ENCODE results near the gene CDC16.

DNA sequence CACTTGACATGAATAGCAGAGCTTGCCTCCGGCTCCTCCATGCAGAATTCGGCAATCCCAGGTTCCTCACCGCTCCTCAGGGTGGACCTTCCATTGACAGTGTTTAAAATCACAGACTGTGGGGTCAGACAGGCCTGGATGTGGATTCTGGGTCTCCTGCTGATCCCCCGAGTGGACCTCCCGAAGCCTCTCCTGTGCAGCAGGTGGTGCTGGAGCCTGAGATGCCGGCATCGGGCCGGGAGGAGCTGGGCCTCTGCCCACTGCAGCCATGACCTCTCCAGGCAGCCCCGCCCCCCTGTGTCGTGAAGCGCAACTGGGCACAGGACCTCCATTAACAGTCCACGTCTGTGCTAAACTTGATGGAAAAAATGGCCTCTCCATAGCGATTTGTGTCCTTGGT lies 10.5 kb upstream of the CDC16 start:
- TF ChIP-seq, protein P1, sequence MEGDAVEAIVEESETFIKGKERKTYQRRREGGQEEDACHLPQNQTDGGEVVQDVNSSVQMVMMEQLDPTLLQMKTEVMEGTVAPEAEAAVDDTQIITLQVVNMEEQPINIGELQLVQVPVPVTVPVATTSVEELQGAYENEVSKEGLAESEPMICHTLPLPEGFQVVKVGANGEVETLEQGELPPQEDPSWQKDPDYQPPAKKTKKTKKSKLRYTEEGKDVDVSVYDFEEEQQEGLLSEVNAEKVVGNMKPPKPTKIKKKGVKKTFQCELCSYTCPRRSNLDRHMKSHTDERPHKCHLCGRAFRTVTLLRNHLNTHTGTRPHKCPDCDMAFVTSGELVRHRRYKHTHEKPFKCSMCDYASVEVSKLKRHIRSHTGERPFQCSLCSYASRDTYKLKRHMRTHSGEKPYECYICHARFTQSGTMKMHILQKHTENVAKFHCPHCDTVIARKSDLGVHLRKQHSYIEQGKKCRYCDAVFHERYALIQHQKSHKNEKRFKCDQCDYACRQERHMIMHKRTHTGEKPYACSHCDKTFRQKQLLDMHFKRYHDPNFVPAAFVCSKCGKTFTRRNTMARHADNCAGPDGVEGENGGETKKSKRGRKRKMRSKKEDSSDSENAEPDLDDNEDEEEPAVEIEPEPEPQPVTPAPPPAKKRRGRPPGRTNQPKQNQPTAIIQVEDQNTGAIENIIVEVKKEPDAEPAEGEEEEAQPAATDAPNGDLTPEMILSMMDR (conservative IDR thresholded peaks at IDR 0.05; ENCODE audit: low read depth, low read length): no peak
- TF ChIP-seq RCOR1 (IDR thresholded peaks at IDR 0.05; ENCODE audit: insufficient replicate concordance, low read length): no peak

Measured in IMR-90 (cell line).